Measurements from ENCODE around the gene PRRC2B.

PRRC2B gene

GRCh38 chr9:131516930-131517329 lies 123.0 kb downstream of the PRRC2B start:
- no peak for DNase-seq (ENCODE audit: low read depth)

DNA sequence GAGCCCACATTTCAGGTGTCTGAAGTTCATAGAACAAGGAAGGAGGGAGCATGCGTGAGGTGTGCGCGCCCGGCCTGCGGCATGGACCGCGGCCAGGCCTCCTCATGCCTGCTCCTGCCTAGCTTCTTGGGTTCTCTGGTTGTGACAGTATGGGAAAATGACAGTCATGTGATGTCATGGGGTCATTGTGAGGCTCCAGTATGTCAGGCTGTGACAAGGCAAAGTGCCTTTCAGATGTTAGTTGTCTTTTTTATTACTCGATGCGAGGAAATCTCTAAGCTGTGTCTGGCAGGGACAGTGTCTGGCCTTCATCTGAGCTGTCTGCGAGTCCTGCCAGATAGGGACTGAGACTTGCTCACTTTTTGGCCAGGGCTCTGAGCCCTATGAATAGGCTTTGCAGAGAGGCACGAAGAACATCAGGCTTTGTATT lies 123.9 kb downstream of the PRRC2B start:
- DNase-seq (ENCODE audit: low read depth): no peak

DNA sequence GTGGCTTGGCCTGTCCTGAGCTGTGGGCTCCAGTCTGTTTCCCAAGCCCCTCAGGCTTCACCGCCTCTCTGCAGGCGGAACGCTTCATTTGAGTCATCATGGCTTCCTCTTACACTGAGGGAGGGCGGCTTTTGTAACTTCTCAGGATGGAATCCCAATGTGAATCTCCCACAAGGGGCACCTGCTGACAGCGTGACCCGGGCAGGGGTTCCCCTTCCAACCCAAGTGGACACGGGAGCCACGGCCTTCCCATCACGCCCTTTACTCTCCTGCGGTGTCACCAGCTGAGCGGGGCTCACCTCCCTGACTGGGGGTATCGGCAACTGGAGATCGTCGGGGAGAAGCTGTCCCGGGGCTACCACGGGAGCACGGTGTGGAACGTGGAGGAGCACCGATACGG lies 124.7 kb downstream of the PRRC2B start:
- DNase-seq (ENCODE audit: low read depth): no peak

DNA sequence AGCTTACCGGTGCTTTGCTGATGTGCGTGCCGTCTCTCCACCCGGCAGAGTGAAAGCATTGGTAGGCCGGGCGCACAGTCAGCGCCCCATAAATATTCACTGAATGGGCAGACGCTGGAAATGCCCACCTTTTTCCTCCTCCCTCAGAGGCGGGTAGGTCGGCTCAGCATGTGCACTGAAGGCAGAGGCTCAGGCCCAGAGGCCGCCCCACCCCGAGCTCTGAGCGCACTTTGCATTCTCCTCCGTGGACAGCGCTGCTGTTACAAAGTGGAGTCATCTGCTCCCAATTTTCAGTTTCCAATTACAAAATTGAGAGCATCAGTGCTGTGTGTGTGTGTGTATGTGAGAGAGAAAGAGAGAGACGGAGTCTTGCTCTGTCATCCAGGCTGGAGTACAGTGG lies 126.6 kb downstream of the PRRC2B start:
- no peak for DNase-seq (ENCODE audit: low read depth)

DNA sequence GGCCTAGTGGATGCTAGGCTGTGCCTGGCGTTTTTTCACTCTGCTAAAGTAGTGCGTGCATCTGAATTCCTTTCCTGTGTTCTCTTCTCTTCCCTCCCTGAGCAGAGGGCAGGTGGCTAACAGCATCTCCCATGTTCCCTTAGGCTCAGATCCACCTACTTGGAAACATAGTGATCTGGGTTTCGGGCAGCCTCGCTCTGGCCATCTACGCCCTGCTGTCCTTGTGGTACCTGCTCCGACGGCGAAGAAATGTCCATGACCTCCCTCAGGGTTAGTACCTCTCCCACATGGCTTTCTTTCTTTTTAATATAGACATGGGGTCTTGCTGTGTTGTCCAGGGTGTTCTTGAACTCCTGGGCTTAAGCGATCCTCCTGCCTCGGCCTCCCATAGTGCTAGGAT lies 127.3 kb downstream of the PRRC2B start:
- DNase-seq (ENCODE audit: low read depth): no peak

DNA sequence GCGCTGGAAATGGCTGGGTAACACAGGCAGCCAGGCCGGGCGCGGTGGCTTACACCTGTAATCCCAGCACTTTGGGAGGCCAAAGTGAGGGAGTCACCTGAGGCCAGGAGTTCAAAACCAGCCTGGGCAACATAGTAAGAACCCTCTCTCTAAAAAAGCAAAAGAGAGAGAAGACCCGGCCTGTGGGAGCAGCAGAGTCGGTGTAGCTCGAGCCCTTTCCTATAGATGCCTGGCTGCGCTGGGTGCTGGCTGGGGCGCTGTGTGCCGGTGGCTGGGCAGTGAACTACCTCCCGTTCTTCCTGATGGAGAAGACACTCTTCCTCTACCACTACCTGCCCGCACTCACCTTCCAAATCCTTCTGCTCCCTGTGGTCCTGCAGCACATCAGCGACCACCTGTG lies 127.9 kb downstream of the PRRC2B start:
- DNase-seq (ENCODE audit: low read depth): no peak

- no peak for DNase-seq (ENCODE audit: low read depth)
These were observed 128.6 kb downstream of the PRRC2B start for GRCh38 chr9:131522257-131523085.

- DNase-seq (ENCODE audit: low read depth): no peak
These were observed 129.2 kb downstream of the PRRC2B start for GRCh38 chr9:131523086-131523388.

- no peak for DNase-seq (ENCODE audit: low read depth)
These were observed 129.9 kb downstream of the PRRC2B start for GRCh38 chr9:131523451-131524435.

DNA sequence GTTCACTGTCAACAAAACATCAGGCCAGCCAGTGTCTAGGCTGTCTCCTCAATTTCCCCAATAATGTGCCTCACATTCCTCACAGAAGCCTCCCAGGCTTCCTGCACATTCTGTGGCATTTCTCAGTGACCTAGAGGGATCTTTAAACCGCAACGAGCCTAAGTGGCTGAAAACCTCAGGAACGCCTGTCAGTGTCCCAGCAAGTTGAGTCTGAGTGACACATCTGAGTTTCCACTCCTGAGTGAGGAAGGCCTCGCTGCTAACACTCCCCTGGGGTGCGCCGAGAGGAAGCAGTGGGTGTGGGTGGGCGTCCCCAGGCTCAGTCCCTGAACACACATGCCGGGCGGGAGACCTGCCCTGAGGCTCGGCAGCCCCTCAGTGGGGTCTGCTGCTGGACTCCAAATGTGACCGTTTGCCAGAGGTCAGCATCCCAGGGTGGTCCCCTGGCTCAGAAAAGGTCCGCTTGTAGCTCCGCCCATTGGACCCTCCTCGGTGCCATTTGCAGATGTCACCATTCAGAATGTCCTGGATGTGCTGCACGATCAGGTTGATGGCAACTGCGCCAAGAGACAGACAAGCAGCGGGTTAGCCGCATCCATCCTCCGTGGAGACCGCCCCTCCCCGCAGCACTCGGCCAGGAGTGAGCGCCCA lies 130.9 kb downstream of the PRRC2B start:
- no peak for DNase-seq (ENCODE audit: low read depth)

GRCh38 chr9:131525643-131526565 lies 132.0 kb downstream of the PRRC2B start:
- no peak for DNase-seq (ENCODE audit: low read depth)

GRCh38 chr9:131528186-131528585 lies 134.3 kb downstream of the PRRC2B start:
- no peak for DNase-seq (ENCODE audit: low read depth)

DNA sequence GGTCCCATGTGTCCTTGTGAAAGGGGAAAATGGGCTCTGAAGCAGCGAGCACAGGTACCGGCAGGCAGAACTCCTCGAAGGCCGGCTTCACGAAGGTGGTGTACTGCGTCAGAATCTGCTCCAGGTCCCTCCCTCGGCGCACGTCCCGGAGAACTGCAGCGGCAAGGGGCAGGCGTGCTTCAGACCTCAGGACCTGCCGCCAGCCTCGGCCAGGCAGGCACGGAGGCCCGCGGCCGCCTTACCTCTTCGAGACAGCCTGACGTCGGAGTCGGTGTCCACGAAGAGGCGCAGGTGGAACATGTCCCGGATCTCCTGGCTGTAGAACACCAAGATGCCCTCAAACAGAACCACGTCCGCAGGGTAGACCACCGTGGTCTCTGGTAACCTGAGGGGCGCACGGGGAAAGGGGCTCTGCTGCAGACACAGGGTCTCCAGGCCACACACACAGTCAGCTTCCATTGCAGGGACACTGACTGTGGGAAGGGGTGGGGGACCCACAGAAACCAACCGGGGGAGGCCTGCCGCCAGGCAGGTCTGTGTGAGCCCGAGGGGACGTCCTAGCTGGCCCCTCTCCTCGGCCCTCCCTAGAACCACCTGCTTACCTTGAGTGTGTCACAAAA lies 135.1 kb downstream of the PRRC2B start:
- no peak for DNase-seq (ENCODE audit: low read depth)

DNA sequence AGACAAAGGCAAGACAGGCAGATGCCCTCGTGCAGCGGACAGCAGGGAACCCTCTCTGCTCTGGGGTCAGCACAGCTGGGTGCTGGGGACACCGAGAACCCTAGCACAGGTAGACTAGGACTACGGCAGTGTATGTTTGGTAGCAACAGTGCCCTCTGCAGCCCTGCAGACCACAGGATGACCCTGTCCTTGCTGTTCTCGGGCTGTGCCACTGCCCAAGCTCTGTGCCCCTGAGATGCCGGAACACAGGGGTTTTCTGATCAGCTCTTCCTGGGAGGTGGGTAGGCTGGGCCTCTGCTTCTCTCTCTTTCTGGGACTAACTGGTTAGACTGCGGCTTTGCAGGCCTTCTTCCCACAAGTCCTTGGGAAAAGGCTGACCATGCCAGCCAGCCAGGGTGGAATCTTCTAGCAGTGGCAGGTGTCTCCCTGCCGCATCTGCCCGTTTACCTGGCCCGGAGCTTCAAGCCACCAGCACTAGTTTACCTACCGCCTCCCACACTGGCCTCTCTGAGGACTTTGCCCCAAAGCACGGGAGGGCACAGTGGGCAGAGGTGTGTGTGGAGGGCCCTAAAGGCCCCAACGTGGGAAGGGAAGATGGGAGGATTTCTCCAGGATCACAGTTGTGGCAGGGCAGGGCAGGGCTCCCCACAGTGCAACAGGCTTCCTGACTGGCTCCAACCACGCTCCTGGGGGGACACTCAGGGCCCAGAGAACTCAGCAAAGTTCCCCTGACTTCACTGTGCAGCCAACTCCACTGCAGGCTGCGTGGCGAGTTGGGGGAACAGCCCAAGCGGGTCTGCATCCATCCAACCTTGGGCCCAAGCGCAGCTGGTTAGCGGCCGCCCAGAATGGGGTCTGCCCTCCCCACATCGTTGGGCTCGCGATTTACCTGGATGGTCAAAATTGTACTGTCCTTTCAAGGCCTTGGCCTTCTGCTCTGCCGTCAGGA lies 136.0 kb downstream of the PRRC2B start:
- DNase-seq (ENCODE audit: low read depth): no peak

GRCh38 chr9:131530546-131530919 lies 136.6 kb downstream of the PRRC2B start:
- peak; percentile 13 for DNase-seq (ENCODE audit: low read depth)

DNA sequence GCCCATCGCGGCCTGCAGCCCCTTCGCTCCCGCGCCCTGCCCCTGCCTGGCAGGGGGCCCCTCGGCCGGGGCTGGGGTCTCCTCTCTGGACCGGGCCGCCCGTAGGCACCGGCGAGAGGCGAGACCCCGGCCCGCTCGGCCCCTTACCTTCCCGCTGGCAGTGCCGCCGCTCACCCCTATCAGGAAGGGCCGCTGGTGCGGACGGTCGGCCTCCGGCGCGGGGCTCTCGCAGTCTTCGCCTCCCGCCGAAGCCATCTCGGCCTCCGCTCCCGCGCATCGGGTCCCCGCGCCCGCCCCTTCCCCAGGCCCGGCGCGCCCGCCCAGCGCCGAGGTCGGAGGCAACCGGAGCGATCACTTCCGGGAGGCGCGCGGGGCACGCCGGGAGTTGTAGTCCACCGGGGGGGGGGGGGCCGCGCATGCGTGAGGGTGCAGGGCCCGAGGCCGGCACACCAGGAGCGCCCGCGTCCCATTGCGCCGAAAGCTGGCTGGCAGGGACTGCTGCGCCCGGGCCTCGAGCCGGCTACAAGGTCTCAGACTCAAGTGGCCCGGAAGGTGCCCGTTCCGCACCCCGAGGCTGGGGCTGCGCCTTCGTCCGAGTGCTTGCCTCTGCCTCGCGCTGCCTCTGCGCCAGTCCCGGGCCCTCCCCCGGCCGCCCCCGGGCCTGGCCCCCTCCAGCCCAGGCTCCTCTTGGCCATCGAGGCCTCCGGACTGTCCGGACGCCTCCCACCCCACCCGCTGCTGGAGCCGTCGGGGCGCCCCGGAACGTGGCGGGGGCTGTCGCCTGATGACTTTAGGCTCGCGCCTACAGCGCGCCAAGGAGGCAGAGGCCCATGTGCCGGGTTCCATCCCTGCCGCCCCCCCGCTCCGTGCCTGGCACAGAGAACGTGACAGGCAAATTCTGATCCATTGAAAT lies 137.3 kb downstream of the PRRC2B start, which contains the start of gene UCK1:
Gene UCK1 (minus strand): TSS at position 344 of the 913 bp plus-strand sequence. CDS start 89 bp downstream, at position 255.
- DNase-seq (ENCODE audit: low read depth): peak; percentile 80

GRCh38 chr9:131534721-131535237 lies 140.9 kb downstream of the PRRC2B start:
- DNase-seq (ENCODE audit: low read depth): no peak

DNA sequence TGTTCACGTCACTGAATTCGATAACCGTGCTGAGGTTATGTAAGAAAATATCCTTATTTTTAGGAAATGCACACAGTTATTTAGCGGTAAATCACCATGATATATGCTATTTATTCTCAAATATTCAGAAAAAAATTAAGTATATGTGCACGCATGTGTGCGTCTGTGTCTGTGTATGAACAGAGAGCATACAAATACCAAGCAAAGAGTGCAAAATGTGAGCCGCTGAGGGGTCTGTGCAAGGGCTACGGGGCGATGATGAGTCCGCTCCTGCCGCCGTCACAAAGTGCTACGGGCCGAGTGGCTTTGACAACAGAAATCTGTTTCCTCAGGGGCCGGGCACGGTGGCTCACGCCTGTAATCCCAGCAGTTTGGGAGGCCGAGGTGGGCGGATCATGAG lies 144.1 kb downstream of the PRRC2B start:
- DNase-seq (ENCODE audit: low read depth): no peak
